GM21786 (cell line): ENCODE data around the gene CYP4F3.
"Not testable (repeated sequence)": the region's sequence is repeated elsewhere in the genome, so short reads cannot be mapped to it uniquely, and the experiment has no call there.

Experiments
- ATAC-seq: cut with Tn5 transposase; IDR thresholded peaks from one replicate; pipeline ENCODE4 v1.9.1; 2021; ENCODE audit not compliant: unreplicated experiment

CYP4F3 gene

GRCh38 chr19:15629003-15629880 is 11.5 kb upstream of the CYP4F3 start:
- no peak for ATAC-seq

GRCh38 chr19:15631817-15632216 is 8.9 kb upstream of the CYP4F3 start:
- no peak for ATAC-seq

- no peak for ATAC-seq
Observed at GRCh38 chr19:15633082-15633835, 7.4 kb upstream of the CYP4F3 start.

- ATAC-seq, result no peak
Observed at GRCh38 chr19:15634105-15634504, 6.6 kb upstream of the CYP4F3 start.

GRCh38 chr19:15635016-15635805 is 5.5 kb upstream of the CYP4F3 start:
- no peak for ATAC-seq

GRCh38 chr19:15636026-15636425 is 4.7 kb upstream of the CYP4F3 start:
- no peak for ATAC-seq

- no peak for ATAC-seq
Observed at GRCh38 chr19:15639596-15639995, 1.1 kb upstream of the CYP4F3 start.

- no peak for ATAC-seq
Observed at GRCh38 chr19:15640904-15641597, 354 bp downstream of the CYP4F3 start.

- ATAC-seq, result no peak
Observed at GRCh38 chr19:15641901-15642491, 1.3 kb downstream of the CYP4F3 start.

GRCh38 chr19:15642807-15643206 is 2.1 kb downstream of the CYP4F3 start:
- no peak for ATAC-seq

- no peak for ATAC-seq
Observed at GRCh38 chr19:15643387-15643786, 2.7 kb downstream of the CYP4F3 start.

GRCh38 chr19:15644066-15644741 is 3.5 kb downstream of the CYP4F3 start:
- ATAC-seq, result no peak

GRCh38 chr19:15644816-15645215 is 4.1 kb downstream of the CYP4F3 start:
- ATAC-seq, result no peak

- ATAC-seq, result no peak
Observed at GRCh38 chr19:15649526-15649925, 8.8 kb downstream of the CYP4F3 start.

- not testable (repeated sequence) for ATAC-seq
Observed at GRCh38 chr19:15650123-15650522, 9.4 kb downstream of the CYP4F3 start.

- no peak for ATAC-seq
Observed at GRCh38 chr19:15651791-15652190, 11.1 kb downstream of the CYP4F3 start.

- ATAC-seq, result no peak
Observed at GRCh38 chr19:15652559-15653278, 12.0 kb downstream of the CYP4F3 start.

GRCh38 chr19:15656467-15656866 is 15.8 kb downstream of the CYP4F3 start:
- no peak for ATAC-seq

- no peak for ATAC-seq
Observed at GRCh38 chr19:15663247-15663646, 22.6 kb downstream of the CYP4F3 start.
